Inflammatory macrophage (primary cell): ENCODE results near the gene TXNIP.

Source experiments
- DNase-seq, 2 donors: peaks; one replicate each; pipeline ENCODE4 v3.0.0-alpha.2; 2020 to 2022

Gene TXNIP

DNA sequence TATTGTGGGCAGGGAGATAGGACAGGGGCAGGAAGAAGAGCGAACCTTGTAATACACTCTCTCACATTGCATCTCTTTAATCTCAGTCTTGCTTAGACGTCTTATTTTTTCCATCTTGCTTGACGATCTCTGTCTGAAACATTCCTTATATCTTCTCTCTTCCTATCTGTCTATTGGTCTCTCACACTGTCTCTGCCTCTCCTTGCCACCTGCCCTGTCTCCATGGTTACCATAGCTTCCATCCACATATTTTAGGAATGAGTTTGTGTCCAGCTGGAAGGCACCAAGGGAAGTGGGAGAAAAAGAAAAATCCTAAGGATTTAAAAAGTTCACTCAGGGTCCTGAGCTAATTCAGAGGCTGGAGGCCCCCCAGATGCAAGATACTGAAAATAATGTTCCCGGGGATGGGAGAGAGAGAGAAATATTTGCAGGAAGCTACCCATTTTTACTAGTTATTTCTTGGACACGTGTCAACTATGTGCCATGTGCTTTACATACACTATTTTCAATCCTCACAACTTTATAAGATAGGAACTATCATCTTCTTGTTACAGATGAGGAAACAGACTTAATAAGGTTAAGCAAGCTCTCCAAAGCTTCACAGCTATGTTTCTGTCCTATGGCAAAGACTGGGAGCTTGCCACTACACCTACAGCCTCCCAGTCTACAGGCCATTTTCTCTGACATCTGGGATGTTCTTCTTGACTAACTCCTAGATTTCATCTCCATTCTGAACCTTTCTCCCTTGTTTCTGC, 32.9 kb downstream of the TXNIP start:
- DNase-seq, result peak in 1 of 2 donors; percentile 4

- peak in 1 of 2 donors; percentile 3 for DNase-seq
Observed at GRCh38 chr1:145962157-145963102, 33.9 kb downstream of the TXNIP start.

- peak in 1 of 2 donors; percentile 5 for DNase-seq
Observed at GRCh38 chr1:145961425-145962156, 34.8 kb downstream of the TXNIP start.

- DNase-seq, result no peak
Observed at GRCh38 chr1:145961109-145961424, 35.3 kb downstream of the TXNIP start.

GRCh38 chr1:145960468-145961108, 35.8 kb downstream of the TXNIP start:
- peak; percentile 29 to 40 for DNase-seq

GRCh38 chr1:145959957-145960467, 36.4 kb downstream of the TXNIP start:
- no peak for DNase-seq

DNA sequence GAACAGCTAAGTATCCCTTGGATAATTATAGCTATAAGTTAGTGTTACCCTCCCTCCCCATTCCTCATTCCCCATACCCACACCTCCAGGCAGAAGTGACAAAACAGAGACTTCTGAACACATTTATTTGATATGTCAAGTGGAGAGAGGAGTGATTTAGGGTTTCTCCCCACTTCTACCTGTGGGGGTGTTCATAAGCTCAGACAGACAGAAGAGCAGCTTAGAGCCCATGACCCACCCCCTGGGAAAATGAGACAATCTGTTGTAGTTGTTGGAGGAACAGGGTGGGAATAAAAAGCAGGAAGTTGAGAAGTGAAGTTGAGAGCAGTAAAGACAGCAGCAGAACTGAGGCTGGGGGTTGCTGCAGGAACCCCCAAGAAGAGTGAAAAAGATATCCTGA, 37.0 kb downstream of the TXNIP start:
- DNase-seq, result no peak

DNA sequence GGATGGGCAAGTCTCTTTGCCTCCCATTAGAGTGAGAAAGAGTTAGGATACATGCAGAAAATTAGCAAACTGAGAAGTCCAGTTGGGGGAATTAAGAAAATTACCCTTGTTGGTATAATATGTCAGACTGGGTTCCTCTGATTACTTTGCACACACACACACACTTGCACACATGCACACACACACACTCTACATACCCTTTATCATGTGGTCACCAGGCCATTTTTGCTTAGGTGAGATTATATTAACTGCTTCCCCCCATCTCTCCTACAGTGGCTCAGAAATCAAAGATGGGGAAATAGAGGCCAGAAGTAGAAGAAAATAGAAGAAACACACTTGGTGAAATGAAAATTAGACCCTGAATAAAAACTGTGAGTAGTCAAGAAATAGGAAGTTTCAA, 37.6 kb downstream of the TXNIP start:
- DNase-seq, result no peak

- peak; percentile 97 to 98 for DNase-seq
Observed at GRCh38 chr1:145957443-145958319, 38.7 kb downstream of the TXNIP start, which contains the start of gene LIX1L. Gene LIX1L, minus strand, starts transcription at chr1:145958017. Its CDS starts 90 bp downstream, at chr1:145957927.

GRCh38 chr1:145956781-145957442, 39.5 kb downstream of the TXNIP start:
- no peak for DNase-seq

DNA sequence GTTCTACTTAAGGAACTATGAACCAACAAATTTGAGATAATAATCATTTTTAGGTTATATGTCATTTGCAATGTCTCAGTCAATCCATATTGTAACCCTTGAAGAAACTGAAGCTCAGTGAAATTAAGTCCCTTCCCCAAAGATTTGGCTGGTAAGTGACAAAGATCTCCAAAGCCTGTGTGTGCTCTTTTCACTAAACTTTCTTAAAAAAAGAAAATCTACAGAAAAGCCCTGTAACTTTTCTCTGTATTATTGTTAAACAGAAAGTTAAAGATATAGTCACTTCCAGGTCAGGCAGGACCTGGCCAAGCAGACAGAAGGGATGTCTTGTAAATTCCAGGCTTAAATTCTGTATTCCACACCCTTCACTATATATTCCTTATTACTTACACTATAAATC, 40.0 kb downstream of the TXNIP start:
- DNase-seq, result no peak

GRCh38 chr1:145955436-145955835, 40.9 kb downstream of the TXNIP start:
- DNase-seq, result no peak

DNA sequence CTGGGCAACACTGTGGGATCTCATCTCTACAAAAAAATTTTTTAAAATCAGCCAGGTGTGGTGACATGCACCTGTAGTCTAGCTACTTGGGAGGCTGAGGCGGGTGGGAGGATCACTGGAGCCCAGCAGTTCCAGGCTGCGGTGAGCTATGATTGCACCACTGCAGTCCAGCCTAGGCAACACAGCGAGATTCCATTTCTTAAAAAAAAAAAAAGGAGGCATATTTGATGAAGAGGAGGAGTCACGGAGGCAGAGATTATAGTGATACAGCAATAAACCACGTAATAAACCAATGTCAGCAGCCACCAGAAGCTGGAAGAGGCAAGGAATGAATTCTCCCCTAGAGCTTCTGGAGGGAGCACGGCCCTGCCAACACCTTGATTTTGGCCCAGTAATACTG, 42.5 kb downstream of the TXNIP start:
- no peak for DNase-seq

DNA sequence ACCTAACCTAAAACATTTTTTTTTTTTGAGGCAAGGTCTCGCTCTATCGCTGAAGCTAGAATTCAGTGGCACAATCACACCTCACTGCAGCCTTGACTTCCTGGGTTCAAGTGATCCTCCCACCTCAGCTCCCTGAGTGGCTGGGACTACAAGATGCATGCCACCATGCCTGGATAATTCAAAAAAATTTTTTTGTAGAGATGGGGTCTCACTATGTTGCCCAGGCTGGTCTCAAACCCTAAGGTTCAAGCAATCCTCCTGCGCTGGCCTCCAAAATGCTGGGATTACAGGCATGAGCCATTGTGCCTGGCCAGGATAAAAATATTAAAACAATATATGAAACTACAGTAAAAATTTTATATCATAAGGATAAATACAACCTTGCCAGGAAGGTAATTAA, 43.5 kb downstream of the TXNIP start:
- no peak for DNase-seq

DNA sequence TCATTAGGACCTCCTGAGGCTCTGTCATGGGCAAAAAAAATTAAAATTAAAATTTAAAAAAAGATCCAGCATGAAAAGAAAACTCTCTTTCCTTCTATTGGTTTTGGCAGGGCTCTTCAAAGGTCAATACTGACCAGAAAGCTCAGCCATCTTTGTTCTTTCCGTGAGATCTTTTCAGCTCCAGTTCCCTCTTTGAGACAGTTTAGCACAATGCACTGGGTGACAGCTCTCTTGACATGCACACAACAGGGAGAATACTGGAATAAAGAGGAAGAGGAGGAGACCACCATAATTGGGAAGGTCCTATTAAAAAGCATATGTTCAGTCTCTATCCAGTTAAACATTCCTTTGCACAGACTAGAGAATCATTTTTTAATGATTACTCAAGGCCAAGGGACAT, 44.9 kb downstream of the TXNIP start:
- no peak for DNase-seq

DNA sequence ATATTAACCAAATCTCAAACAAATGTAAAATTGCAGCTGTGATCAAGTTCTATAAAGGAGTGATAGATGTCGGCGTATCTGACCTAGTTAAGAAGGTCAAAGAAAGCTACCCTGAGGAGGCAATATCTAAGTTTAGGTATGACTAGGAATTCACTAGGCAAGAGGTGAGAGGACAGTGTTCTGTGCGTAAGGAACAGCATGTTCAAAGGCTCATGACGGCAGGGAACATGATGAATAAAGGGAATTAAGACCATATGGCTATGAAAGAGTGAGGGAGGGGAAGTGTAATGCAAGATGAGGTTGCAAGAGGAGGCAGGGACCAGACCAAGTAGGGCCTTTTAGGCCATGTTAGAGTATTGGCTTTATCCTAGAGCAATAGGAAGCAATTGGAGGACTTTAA, 47.2 kb downstream of the TXNIP start:
- DNase-seq, result no peak

DNA sequence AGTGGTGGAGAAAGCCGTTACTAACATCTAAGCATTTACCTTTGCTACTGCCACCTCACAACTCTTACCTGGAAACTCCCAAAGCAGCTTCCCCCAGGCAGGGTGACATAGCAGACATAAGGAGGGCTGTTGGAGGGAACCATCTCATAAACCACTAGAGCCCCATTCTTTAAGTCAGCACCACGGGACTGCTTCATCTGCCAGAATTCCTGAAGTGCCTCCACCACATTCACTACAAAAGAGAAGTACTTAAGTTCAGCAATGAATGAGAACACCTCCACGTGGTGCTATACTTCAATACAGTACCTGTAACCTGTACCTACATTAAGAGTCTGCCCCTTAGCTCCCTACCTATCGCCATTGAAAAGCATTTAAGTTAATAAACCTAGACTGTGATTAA, 48.8 kb downstream of the TXNIP start:
- no peak for DNase-seq

DNA sequence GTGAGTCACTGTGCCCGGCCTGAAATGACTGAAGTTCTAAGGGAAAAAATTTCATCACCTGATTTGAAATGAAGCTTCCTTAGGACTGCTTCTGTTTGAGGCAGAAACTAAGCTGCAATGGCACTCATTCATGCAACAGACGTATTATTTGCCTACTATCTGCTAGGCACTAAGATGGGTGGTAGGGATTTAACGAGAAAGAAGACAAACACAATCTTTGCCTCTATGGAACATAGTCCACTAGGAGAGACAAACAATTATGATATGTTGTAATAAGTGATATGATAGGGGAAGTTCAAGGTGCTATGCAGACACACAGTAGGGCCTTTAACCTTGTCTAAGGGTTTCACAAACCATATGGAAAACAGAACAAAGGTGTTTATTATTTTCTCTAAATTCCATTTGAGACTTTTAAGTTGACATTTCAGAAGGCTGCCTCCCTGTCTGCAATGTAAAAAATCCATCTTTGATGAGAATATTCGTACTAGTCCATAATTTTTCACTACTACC, 49.8 kb downstream of the TXNIP start:
- DNase-seq, result no peak

DNA sequence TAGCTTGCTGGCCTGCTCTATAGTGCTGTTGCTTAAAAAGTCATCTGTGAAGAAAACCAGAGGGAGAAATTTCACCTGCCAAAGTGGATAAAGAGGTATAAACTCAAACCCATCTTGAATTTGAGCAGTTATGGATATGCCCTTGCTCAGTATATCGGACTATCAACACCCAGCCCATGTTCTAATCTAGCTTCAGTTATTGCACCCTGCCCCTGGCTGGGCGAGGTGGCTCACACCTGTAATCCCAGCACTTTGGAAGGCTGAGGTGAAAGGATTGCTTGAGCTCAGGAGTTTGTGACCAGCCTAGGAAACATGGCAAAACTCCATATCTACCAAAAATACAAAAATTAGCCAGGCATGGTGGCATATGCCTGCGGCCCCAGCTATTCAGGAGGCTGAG, 51.8 kb downstream of the TXNIP start:
- no peak for DNase-seq

DNA sequence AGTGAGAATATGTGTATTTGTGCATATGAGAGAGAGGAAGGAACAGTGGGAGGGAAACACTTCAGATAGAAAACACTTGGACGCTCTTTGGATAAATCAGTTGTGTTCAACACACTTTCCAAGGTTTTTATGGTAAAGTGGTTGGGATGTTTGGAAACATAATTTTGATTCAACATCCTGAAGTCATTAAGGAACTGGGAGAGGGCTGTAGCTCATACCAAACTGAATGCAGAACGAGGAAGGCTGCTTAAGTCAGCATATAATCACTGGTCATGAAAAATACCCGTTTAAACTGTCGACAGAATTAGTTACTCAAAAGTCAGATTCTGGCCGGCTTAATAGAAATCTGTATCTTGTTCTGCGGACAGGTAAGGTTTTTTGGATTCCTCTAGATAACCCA, 53.5 kb downstream of the TXNIP start:
- no peak for DNase-seq
